IPS-18c (cell line): ENCODE measurements around the gene LRRC55.

Experiments used
- H3K4me3 ChIP-seq: 2 replicates; pipeline ENCODE4 v1.7.0; 2013; ENCODE audit warnings: low read depth, mild to moderate bottlenecking, low read length, moderate library complexity; ENCODE audit not compliant: insufficient read depth
- H3K9me3 ChIP-seq: one replicate; pipeline ENCODE4 v1.6.1; 2013; ENCODE audit warnings: mild to moderate bottlenecking, low read length, moderate library complexity; ENCODE audit not compliant: control insufficient read depth, insufficient read depth

LRRC55 gene

GRCh38 chr11:57240757-57241156, 59.0 kb downstream of the LRRC55 start:
- H3K4me3 ChIP-seq, result no peak overlapping the region
- no peaks in the 10 kb centered on the region for H3K9me3 ChIP-seq
